ENCODE measurements around the gene PTPN2. TPM values are rescaled to one million over a fixed set of nuclear protein-coding genes. Genes with fewer than 3 reads are reported as not detected.

Gene PTPN2
- total RNA-seq, 4 donors from 2014 or later = 17.0 to 20.0 (median 17.5) TPM

- no peak overlapping the region for H3K4me3 ChIP-seq
- in situ Hi-C loops (cut with MboI; ENCODE audit: low sequenced_read_pairs in 4 of 4) (no loop called here), intact Hi-C loops (cut with DNase I; ENCODE audit: low total_unique reads) (no loop called here)
- H3K4me1 ChIP-seq = peaks cover 4 to 9% of the 10 kb centered on the region in 2 donors
- H3K9me3 ChIP-seq = no peaks in the 10 kb centered on the region
- no peaks in the 10 kb centered on the region for H3K27me3 ChIP-seq
- H3K36me3 ChIP-seq = peaks cover 0 to 8% of the 10 kb centered on the region in 2 donors
- DNase-seq (no peak), ATAC-seq (no peak)
- no peak overlapping the region for H3K27ac ChIP-seq
- TF ChIP-seq POLR2A (IDR thresholded peaks at IDR 0.05) (no peak), CTCF (IDR thresholded peaks at IDR 0.05 in 4 of 5, conservative IDR thresholded peaks at IDR 0.05 in 1 of 5) (no peak)
Measured at GRCh38 chr18:12857215-12857905, 26.7 kb downstream of the PTPN2 start.

GRCh38 chr18:12855916-12856315, 28.1 kb downstream of the PTPN2 start:
- H3K9me3 ChIP-seq = no peaks in the 10 kb centered on the region
- no peak overlapping the region for H3K27ac ChIP-seq
- no peaks in the 10 kb centered on the region for H3K27me3 ChIP-seq
- no peaks in the 10 kb centered on the region for H3K4me1 ChIP-seq
- H3K36me3 ChIP-seq = peaks cover 0 to 8% of the 10 kb centered on the region in 2 donors
- ATAC-seq = no peak
- intact Hi-C loops (cut with DNase I; ENCODE audit: low total_unique reads) (no loop called here), in situ Hi-C loops (cut with MboI; ENCODE audit: low sequenced_read_pairs in 4 of 4) (no loop called here)
- DNase-seq = no peak
- TF ChIP-seq POLR2A (IDR thresholded peaks at IDR 0.05) = no peak
- TF ChIP-seq CTCF (IDR thresholded peaks at IDR 0.05 in 4 of 5, conservative IDR thresholded peaks at IDR 0.05 in 1 of 5) = no peak
- no peak overlapping the region for H3K4me3 ChIP-seq

- Histone ChIP-seq H3K27me3 (no peaks in the 10 kb centered on the region), H3K4me1 (no peaks in the 10 kb centered on the region), H3K4me3 (no peak overlapping the region), H3K27ac (no peak overlapping the region), H3K9me3 (no peaks in the 10 kb centered on the region), H3K36me3 (peaks cover 0 to 3% of the 10 kb centered on the region in 2 donors)
- ATAC-seq (no peak), DNase-seq (no peak)
- in situ Hi-C loops (cut with MboI; ENCODE audit: low sequenced_read_pairs in 4 of 4) (no loop called here), intact Hi-C loops (cut with DNase I; ENCODE audit: low total_unique reads) (no loop called here)
- no peak for TF ChIP-seq CTCF (IDR thresholded peaks at IDR 0.05 in 4 of 5, conservative IDR thresholded peaks at IDR 0.05 in 1 of 5)
- TF ChIP-seq POLR2A (IDR thresholded peaks at IDR 0.05) = no peak
Measured at GRCh38 chr18:12852566-12853315, 31.3 kb downstream of the PTPN2 start.

GRCh38 chr18:12851716-12852115, 32.3 kb downstream of the PTPN2 start:
- H3K36me3 ChIP-seq = no peaks in the 10 kb centered on the region
- H3K4me1 ChIP-seq = no peaks in the 10 kb centered on the region
- intact Hi-C loops (cut with DNase I; ENCODE audit: low total_unique reads) = no loop called here
- H3K9me3 ChIP-seq = no peaks in the 10 kb centered on the region
- in situ Hi-C loops (cut with MboI; ENCODE audit: low sequenced_read_pairs in 4 of 4) = no loop called here
- ATAC-seq (no peak), DNase-seq (no peak)
- no peak overlapping the region for H3K27ac ChIP-seq
- H3K4me3 ChIP-seq = no peak overlapping the region
- H3K27me3 ChIP-seq = no peaks in the 10 kb centered on the region
- TF ChIP-seq CTCF (IDR thresholded peaks at IDR 0.05 in 4 of 5, conservative IDR thresholded peaks at IDR 0.05 in 1 of 5) (no peak), POLR2A (IDR thresholded peaks at IDR 0.05) (no peak)
